Testis (tissue), 3 donors: ENCODE results near the gene GAS1. TPM values are rescaled to one million over a fixed set of nuclear protein-coding genes. Genes with fewer than 3 reads are reported as not detected.

ENCODE experiments used
- DNase-seq: peaks from one replicate; pipeline ENCODE4 v3.0.0-alpha.2; 2019
- H3K27ac ChIP-seq, 2 donors: fragments of 200-600 bp; sonication (generic); one replicate each; pipeline ENCODE4 v1.5.1; 2019
- H3K27me3 ChIP-seq: fragments of 200-600 bp; sonication (generic); one replicate; pipeline ENCODE4 v1.5.1; 2019
- H3K36me3 ChIP-seq: fragments of 200-600 bp; sonication (generic); one replicate; pipeline ENCODE4 v1.5.1; 2017; ENCODE audit warnings: low read depth; ENCODE audit errors: missing control alignments
- H3K4me1 ChIP-seq: fragments of 200-600 bp; sonication (generic); one replicate; pipeline ENCODE4 v1.5.1; 2019
- H3K4me3 ChIP-seq, 2 donors: fragments of 200-600 bp; sonication (generic); one replicate each; pipeline ENCODE4 v1.5.1; 2017 to 2019
- H3K9me3 ChIP-seq: fragments of 200-600 bp; sonication (generic); one replicate; pipeline ENCODE4 v1.5.1; 2017
- POLR2A ChIP-seq: fragments of 450-650 bp; IDR thresholded peaks from one replicate; pipeline ENCODE4 v1.6.1; 2017; ENCODE audit warnings: antibody characterized with exemption, mild to moderate bottlenecking, moderate library complexity
- WGBS, 2 donors: methylation state at CpG; one replicate each; pipeline ENCODE4 v1.1.5; 2018; 5-methylcytosine and 5-hydroxymethylcytosine counted together
- intact Hi-C: fragments of 100-400 bp; cut with DNase I; formaldehyde crosslinking; loops from one replicate; pipeline ENCODE4 v1.15.1; 2023; ENCODE audit warnings: low total_unique reads
- polyA plus RNA-seq: library from polyadenylated mRNA; stranded (reverse); fragments of 350-450 nt; fragmentation: Illumina TruSeq; extraction: RNeasy Lipid Tissue Mini Kit (QIAGEN cat#74804); gene quantifications from one replicate; pipeline ENCODE4 v1.2.3, GENCODE V29; 2014; ENCODE audit warnings: low read depth, low replicate concordance; ENCODE audit not compliant: insufficient read depth
- total RNA-seq, 2 donors: library from RNA; depleted of rRNA; stranded (reverse); fragments of >200 nt; gene quantifications; one replicate each; pipeline ENCODE4 v1.2.3, GENCODE V29; 2016
- TF ChIP-seq, protein P1 (sequence below), 3 experiments: fragments of 450-650 bp in 2 of 3; fragments of 200-600 bp in 1 of 3; sonication (generic) in 1 of 3; IDR thresholded peaks; one replicate each; pipeline ENCODE4 v1.5.1; 2016 to 2019; ENCODE audit warnings: antibody characterized with exemption in 3 of 3, mild to moderate bottlenecking in 2 of 3, moderate library complexity in 1 of 3

GAS1 gene
- total and polyA plus RNA-seq, 3 donors from 2014 or later: 12.9 to 25.7 (median 13.9) TPM

DNA sequence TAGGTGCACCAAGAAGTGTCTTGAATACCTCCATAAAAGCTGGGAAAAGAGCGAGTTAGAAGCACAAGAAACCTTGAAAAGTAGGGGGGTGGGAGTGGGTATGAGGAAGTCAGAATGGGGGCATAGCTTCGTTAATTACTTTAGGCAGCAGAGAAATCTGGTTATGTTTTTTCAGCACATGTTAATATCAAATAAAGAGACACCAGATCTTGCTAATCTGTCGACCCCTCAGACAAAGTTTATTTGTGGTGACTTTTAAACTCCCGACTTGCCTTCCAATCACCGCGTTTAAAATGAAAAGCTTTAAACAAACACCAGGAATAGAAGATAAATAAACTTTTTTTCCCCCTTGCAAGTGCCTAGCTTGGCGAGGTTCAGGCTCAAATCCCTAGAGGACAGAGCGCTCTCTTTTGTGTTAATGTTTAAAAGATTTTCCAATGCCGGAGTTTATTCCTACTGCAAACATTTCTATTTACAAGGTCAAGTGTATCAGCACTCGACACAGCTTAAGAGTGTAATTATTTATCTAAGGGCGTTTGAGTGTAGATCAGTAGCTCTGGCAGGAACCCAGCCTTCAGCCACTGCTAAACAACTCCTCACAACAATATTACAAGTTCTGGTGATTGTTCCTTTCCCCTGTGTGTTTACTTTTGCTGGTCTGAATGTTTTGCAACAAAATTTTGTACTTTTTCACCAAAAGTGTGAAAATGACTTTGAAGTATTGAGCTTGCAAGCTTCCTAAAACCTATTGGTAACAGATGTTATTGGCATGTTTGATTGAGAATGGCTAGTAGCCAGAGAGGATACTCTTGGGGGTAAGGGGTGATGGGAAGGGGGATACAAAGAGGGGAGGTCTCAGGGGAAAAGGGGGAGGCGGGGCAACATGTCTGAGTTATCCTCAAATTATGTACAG, 3.8 kb downstream of the GAS1 start:
- no peak for TF ChIP-seq POLR2A
- TF ChIP-seq, protein P1, sequence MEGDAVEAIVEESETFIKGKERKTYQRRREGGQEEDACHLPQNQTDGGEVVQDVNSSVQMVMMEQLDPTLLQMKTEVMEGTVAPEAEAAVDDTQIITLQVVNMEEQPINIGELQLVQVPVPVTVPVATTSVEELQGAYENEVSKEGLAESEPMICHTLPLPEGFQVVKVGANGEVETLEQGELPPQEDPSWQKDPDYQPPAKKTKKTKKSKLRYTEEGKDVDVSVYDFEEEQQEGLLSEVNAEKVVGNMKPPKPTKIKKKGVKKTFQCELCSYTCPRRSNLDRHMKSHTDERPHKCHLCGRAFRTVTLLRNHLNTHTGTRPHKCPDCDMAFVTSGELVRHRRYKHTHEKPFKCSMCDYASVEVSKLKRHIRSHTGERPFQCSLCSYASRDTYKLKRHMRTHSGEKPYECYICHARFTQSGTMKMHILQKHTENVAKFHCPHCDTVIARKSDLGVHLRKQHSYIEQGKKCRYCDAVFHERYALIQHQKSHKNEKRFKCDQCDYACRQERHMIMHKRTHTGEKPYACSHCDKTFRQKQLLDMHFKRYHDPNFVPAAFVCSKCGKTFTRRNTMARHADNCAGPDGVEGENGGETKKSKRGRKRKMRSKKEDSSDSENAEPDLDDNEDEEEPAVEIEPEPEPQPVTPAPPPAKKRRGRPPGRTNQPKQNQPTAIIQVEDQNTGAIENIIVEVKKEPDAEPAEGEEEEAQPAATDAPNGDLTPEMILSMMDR (IDR thresholded peaks at IDR 0.05): no peak
- Histone ChIP-seq H3K27me3 (no peaks in the 10 kb centered on the region), H3K36me3 (no peaks in the 10 kb centered on the region), H3K9me3 (no peaks in the 10 kb centered on the region), H3K27ac (no peak overlapping the region), H3K4me3 (no peak overlapping the region), H3K4me1 (peaks cover 19% of the 10 kb centered on the region)
- peak; percentile 37 for DNase-seq
- intact Hi-C loops: no loop called here
- 22 to 32% methylated on average over 12 of the region's 12 CpGs for WGBS, 2 donors

DNA sequence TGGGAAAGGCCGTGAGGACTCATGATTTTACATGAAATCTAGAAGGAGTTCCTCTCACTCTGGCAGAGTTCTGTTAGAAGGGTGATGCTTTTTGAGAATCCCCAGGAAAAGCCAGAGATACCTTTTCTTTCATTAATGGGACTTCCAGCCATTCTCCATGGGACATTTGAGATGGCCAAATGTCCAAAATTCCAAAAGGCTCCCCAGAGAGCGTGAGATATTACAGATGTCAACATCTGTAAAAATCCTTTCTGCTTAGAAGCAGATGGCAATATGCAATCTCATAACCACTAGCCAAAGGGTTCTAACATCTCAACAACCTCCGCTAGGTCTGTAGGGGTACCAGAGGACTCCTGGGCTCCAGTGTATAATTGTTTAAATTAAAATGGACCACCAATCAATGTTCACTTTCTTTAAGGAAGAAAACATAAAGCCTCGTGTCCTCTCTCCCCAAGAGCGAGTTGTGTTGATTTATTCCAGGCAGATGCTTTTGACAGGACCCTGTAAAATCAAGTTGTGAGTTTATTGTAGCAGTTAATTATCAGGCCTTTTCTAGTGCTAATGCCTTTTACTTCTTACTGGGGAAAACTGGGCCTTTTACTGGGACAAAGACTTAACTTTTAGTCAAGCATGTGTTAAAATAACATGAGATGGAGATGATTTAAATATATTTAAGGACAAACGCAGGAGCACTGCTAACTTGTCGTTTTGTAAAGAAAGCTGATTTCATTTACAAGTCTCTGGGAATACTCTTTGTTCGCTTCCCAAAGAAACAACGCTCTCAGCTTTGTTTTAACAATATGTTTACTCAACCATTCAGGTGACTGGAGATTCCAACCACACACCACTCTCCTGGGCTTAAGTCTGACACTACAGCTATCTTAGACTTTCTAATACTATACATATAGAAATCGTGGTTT, 4.8 kb downstream of the GAS1 start:
- Histone ChIP-seq H3K4me1 (peaks cover 19% of the 10 kb centered on the region), H3K4me3 (no peak overlapping the region), H3K9me3 (no peaks in the 10 kb centered on the region), H3K27ac (no peak overlapping the region), H3K36me3 (no peaks in the 10 kb centered on the region), H3K27me3 (no peaks in the 10 kb centered on the region)
- intact Hi-C loops: no loop called here
- WGBS, 2 donors: 69 to 84% methylated on average over 10 of the region's 10 CpGs
- DNase-seq: no peak
- TF ChIP-seq, protein P1 (IDR thresholded peaks at IDR 0.05): no peak
- TF ChIP-seq POLR2A: no peak

DNA sequence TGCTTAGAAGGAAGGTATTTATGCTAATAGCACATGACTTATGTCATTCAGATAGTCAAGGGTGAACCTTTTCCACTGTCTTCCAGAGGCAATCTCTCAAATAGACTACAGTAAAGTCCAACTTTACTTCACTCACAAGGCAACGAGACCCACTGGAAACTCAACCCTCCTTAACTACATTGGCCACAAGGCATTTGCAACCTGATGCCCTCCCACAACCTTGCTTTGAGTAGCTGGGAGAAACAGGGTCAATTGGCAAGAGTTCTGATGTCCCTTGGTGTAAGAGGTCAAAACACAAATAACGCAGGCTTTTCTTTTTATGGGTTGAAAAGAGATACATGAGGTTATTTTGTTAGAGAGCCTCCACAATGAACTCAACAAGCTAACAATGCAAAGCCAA, 6.1 kb downstream of the GAS1 start:
- DNase-seq: no peak
- intact Hi-C loops: no loop called here
- Histone ChIP-seq H3K4me1 (peaks cover 19% of the 10 kb centered on the region), H3K27me3 (no peaks in the 10 kb centered on the region), H3K27ac (no peak overlapping the region), H3K9me3 (no peaks in the 10 kb centered on the region), H3K36me3 (no peaks in the 10 kb centered on the region), H3K4me3 (no peak overlapping the region)
- WGBS, 2 donors: 48 to 54% methylated on average over 2 of the region's 2 CpGs
- TF ChIP-seq POLR2A: no peak
- TF ChIP-seq, protein P1 (IDR thresholded peaks at IDR 0.05): no peak

DNA sequence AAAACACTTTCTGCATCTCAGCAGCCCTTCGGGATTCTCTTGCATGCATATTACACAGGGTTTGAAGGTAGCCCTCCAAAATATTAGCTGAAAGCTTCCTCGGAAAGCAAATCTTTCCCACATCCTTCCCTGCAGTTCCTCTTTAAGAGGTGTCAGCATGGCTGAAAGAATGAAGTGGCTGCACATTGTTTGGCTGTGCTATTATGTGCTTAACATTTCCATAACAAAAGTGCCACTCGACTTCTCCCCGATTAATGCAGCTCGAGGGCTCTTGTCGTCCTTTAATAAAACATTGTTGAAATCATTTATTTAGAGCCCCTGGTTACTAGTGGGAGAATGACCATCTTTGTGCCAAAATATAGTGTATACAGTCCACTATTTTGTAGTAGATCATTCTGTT, 6.5 kb downstream of the GAS1 start:
- Histone ChIP-seq H3K4me1 (peaks cover 19% of the 10 kb centered on the region), H3K9me3 (no peaks in the 10 kb centered on the region), H3K4me3 (no peak overlapping the region), H3K27ac (no peak overlapping the region), H3K36me3 (no peaks in the 10 kb centered on the region), H3K27me3 (no peaks in the 10 kb centered on the region)
- intact Hi-C loops: no loop called here
- 76 to 83% methylated on average over 6 of the region's 6 CpGs for WGBS, 2 donors
- no peak for DNase-seq
- no peak for TF ChIP-seq POLR2A
- TF ChIP-seq, protein P1 (IDR thresholded peaks at IDR 0.05): no peak
